T-helper 1 cell treated with Interleukin-12 subunit alpha and Interleukin-12 subunit beta and Interleukin-4 antibody, amounts not matched to agents 30 ng/mL and 1 ng/mL, for 36 hours (primary cell): Measurements from ENCODE around the gene SLC66A2. TPM values are rescaled to one million over a fixed set of nuclear protein-coding genes. Genes with fewer than 3 reads are reported as not detected.

ENCODE experiments used
- intact Hi-C: fragments of 100-400 bp; cut with micrococcal nuclease; formaldehyde crosslinking; loops from one replicate; pipeline ENCODE4 v1.15.1; 2024
- total RNA-seq: library from RNA; stranded (reverse); gene quantifications from 2 replicates; pipeline ENCODE4 v1.2.3, GENCODE V29; 2022

SLC66A2 gene
- total RNA-seq, 1 donor from 2014 or later, result 41.1 TPM

DNA sequence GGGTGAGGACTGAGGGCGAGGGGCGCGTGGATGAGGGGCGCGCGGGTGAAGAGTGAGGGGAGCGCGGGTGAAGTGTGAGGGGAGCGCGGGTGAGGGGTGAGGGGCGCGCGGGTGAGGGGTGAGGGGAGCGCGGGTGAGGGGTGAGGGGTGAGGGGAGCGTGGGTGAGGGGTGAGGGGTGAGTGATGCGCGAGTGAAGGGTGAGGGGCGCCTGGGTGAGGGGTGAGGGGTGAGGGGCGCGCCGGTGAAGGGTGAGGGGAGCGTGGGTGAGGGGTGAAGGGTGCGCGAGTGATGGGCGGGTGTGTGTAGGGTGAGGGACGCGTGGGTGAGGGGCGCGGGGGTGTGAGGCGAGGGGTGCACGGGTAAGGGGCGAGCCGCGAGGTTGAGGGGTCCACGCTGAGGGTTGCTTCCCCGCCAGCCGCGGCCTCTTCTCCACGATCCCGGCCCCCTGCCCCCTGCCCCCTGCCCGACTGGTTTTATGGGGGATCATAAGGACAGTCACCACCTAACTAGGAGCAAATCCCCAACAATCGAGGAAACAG lies 1.1 kb upstream of the SLC66A2 start:
- intact Hi-C loops, result loop anchor here (5.0 kb wide), 1 partner anchor 560 kb away; no protein-coding TSS in a partner anchor

DNA sequence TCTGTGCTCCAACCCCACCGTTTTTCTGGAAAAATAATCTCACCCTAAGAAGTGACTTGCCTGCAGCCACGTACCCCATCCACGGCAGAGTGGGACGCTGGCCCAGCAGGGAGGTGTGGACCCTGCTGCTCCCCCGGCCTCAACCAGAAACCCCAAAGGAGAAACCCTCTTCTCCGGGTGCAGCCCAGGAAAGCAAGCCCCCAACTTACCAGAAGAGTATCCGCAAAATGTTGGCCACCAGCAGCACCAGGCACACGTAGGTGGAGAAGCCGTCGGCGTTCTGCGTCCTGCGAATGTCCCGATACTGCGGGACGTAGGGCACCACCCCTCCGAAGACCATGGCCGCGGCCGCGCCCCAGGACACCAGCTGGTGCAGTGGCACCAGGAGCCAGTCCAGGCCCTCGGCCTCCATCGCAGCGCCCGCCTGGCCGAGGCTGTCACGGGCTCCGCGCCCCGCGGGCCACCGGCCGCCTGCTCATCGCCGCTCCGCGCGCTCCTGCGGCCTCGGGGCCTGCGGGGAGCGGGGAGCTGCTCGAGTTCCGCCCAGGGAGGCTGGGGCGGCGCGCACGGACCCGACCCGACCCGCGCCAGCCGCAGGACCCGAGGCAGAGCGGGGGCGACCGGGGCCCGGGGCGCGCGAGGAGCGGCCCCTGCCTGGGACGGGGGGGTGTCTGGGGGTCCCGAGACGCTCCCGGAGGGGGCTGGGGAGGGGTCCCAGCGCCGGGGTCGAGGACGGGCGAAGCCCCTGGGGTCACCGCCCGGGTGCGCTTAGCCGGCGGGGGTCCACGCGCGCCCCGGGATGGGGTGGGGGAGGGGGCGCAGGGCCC lies 725 bp downstream of the SLC66A2 start:
- intact Hi-C loops, result loop anchor here (1.0 to 5.0 kb wide), 9 partner anchors 10 to 558 kb away; partner anchors contain the start of genes ADNP2, CTDP1, HSBP1L1 and RBFA

DNA sequence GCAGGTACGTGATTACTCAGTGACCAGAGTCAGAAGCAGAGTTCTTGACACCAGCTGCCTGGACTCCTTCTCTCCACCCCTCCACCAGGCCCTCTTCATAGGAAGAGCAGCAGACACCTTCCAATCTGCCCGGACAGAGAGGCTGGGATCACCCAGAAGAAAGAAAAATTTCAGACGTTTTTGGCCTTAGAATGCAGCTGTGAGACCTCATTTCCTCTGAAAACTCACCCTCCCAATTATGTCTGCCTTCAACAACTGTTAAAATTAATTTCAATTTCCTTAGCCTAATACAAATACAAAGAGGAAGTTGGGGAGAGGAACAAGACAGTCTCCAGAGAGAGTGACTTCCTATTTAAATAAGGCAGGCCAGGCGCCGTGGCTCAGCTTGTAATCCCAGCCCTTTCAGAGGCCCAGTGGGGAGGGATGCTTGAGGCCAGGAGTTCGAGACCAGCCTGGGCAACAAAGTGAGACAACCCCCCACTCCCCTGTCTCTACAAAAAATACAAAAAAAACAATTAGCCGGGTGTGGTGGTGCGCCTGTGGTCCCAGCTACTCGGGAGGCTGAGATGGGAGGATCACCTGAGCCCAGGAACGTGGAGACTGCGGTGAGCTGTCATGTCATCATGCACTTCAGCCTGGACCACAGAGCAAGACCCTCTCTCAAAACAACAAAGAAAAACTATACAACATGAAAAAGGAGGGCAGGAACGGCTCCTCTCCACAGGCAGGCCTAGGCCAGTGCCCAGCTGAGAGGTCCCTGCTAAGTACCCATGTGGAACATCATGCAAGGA lies 1.6 kb downstream of the SLC66A2 start:
- intact Hi-C loops, result loop anchor here (2.0 to 5.0 kb wide), 4 partner anchors 159 to 558 kb away; partner anchors contain the start of gene ADNP2

DNA sequence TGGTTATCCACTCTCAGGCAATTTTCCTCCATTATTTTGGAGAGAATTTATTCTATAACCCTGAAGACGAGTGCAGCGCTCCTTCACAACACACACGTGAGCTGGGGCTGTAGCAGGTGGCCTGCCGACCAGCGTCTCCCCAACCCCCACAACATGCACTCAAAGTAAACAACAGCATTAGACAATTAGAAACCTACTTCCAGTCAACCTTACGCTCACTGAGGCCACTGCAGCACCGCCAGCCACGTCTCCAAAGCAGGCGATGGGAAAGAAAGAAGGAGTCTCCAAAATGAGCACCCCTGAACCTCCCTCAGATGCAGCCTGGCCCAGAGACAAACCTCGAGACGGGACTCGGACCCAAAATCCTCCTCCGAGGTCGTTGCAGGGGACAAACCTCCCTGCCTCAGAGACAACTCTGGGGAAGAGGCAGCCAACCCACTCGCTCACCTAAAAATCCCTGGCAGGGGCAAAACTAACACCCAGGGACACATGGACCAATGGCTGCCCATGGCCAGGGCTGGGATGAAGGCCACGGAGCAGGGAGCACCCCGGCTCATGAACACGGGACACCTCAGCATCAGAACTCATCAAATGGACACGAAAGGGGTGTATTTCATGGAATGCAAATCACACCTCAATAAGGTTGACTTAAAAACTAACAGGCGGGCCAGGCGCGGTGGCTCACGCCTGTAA lies 2.6 kb downstream of the SLC66A2 start:
- intact Hi-C loops, result no loop called here

DNA sequence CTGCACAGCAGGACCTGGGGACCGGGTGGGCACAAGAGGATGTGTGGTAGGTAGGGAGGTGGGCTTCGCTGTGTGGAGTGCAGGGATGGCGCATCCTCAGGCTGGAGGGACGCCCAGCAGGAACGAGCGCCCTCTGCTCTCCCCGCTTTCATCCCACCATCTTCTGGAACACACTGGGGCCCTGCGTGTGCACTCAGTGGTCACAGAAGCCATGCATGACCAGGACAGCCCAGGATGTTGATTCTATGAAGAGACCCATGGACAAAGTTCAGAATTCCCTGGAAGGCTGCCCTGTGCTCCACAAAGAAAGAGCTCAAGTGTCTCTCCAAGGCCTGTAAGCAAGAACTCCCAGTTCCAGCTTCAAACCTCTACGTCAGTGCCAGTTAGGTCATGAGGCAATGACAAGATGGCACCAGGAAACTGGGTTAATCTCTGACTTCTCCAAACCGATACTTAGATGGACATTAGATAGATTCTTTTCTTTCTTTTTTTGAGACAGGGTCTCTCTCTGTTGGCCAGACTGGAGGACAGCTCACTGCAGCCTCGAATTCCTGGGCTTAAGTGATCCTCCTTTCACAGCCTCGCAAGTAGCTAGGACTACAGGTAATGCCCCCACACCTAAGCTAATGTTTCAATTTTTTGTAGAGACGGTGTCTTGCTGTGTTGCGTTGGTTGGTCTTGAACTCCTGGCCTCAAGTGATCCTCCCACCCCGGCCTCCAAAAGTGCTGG lies 3.4 kb downstream of the SLC66A2 start:
- intact Hi-C loops, result no loop called here

DNA sequence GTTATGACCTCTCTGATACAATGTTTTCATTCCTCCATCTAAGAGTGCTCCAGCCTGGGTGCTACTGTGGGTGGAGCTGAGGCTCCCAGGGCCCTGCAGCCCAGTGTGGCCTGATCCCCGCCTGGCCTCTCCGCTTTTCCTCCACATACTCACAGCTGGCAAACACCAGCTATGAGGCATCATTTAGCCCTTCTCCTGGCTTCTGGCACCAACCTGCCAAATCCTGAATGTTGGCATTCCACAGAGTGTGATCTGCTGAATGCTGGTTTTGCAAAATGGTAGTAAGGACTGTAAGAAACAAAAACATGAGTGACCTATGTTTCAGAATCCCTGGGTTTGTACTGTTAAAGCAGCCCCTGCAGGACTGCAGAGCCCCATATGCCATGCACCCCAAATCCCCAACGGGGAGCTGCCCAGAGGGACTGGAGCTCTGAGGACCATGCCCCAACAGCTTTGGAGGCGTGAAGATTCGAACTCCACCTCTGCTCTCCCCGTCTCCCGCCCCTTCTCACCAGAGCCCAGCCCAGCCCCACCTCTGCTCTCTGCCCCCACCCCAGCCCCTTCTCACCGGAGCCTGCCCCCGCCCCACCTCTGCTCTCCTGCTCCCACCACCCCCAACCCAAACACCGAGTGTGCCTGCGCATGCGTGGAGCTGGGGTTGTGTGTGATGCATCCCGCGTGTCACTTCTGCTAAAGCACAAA lies 4.2 kb downstream of the SLC66A2 start:
- intact Hi-C loops, result no loop called here

DNA sequence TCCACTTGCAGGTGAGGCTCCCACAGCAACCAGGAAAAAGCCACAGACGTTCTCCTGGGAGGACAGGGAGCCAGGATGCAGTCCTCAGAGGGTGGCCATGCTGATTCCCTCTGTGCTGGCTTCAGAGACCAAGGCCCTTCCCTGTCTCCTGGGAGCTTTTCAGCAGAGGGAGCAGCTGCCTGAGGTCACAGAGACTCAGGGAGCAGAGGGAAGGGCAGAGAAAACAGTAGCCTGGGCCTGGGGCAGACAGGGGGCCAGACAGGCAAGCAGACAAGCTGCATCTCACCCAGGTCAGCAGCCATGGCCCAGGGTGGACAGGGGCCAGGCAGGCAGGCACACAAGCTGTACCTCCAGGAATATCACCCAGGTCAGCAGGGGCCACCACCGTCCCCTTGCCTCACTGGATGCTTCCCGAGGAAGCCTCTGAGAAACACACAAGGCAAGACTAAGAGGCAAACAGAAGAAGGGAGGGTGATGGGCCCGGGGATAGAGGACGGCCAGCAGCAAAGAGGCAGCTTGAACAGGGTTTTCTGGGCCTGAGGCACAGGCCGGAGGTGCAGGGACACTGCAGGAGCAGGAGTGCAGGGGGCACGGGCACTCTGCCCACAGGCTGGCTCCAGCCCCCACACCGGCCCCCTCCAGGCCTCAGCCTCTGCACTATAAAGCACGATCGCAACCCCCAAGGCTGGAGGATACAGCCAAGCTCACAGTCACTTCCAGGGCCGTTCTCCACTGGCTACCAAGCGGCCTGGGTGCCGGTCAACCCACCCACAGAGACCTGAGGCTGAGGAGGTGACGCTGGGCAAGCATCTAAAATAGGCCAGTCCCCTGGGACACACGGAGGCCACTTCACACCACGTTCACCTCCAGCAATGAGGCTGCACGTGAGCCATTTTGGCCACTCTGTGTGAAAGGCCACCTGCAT lies 6.1 kb downstream of the SLC66A2 start:
- intact Hi-C loops, result no loop called here

DNA sequence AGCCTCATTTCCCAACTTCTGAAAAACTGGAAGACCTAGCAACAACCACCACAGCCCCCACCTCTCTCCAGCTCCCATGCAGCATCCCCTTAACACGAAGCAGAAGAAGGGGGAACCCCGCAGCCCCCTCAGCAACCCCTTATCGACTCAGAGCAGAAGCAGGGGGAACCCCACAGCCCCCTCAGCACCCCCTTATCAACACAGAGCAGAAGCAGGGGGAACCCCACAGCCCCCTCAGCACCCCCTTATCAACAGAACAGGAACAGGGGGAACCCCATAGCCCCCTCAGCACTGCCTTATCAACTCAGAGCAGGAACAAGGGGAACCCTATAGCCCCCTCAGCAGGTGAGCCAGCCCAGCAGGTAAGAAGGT lies 6.7 kb downstream of the SLC66A2 start:
- intact Hi-C loops, result no loop called here

DNA sequence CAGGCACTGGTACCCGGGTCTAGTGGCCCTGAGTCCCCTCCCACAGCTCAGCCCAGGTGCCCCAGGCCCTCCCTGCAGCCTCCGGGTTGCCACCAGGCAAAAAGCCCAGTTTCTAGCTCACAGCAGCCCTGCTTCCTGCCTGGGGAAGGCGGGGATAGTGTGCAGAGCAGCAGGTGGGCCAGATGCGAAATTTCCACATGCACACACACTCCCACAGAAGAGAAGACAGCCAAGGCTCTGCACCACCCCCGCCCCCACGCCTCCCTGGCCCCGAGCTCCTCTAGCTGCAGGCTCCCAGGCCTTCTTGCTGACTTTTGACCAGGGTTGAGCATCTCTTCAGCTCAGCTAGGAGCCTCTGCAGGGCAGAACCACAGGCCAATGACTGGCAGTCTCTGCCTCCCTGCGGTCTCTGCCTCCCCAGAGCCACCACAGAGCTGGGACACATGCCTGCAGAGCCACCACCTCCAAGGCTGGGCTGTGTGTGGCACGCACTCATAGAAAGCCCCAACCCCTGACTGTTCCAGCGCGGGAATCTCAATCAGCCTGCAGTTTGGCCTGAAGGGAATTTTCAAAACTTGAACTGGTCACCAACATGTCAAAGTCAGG lies 7.2 kb downstream of the SLC66A2 start:
- intact Hi-C loops, result no loop called here

DNA sequence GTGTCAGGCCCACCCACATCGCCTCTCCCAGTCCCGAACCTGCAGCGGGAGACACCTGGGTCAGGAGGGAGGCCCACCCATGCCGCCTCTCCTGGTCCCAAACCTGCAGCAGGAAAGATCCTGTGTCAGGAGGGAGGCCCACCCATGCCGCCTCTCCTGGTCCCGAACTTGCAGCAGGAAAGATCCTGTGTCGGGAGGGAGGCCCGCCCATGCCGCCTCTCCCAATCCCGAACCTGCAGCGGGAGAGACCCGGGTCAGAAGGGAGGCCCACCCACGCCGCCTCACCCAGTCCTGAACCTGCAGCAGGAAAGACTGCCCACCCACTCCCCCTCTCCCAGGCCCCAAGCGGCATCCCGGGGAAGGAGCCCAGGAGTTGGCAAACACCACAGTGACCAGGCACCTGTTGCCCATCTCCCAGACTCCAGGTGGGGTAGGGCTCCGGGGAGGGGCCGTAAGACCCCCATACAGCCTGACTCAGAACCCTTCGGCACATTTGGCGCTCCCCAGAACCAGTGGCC lies 7.8 kb downstream of the SLC66A2 start:
- intact Hi-C loops, result no loop called here

DNA sequence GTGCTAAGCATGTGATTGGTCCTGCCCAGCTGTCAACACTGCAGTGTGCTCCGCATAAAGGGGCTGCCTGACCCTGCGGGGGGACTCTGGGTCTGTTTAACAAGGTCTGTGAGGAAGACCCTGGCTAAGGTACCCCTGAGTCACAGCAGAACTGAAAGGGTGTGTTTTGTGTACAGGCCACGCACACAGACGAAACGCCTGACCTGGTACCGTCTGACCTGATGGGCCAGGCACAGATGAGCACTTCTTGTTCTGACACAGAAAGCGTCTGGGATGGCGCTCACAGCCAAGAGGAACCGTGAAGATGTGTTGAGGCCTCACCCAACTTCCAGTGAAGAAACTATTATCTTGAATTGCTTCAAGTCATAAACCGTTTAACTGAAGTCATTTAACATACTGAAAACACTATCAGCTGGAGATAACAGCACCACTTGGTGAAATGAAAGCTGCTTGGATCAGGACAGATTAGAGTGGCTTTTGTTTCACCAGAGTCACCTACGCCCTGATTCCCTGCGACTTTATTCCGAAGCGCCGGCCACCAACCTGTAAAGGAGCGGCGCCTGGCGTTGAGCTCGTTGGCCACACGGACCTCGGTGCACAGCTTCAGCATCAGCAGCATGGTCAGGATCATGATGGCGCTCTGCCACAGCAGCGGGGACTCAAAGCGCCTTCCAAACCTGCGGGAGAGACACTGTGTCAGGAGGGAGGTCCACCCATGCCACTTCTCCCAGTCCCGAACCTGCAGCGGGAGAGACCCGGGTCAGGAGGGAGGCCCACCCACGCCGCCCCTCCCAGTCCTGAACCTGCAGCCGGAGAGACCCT lies 8.5 kb downstream of the SLC66A2 start:
- intact Hi-C loops, result no loop called here

DNA sequence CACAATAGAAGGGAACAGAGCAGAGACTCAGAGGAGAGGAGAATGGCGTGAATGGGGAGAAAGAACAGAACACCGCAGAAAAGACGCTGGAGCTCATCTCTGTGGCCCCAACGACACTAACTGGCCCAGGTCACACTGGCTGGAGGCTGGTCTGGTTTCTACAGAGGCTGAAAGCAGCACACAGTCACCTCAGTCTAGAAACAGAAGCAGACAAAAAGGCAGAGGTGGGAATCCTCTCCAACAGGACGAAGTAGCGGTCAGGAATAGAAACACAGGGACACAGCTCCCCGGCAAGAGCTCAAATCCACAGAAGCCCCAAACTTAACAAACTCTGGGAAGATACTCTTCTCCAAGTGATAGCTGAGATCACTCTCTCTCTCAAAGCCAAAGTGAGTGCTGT lies 9.2 kb downstream of the SLC66A2 start:
- intact Hi-C loops, result no loop called here

DNA sequence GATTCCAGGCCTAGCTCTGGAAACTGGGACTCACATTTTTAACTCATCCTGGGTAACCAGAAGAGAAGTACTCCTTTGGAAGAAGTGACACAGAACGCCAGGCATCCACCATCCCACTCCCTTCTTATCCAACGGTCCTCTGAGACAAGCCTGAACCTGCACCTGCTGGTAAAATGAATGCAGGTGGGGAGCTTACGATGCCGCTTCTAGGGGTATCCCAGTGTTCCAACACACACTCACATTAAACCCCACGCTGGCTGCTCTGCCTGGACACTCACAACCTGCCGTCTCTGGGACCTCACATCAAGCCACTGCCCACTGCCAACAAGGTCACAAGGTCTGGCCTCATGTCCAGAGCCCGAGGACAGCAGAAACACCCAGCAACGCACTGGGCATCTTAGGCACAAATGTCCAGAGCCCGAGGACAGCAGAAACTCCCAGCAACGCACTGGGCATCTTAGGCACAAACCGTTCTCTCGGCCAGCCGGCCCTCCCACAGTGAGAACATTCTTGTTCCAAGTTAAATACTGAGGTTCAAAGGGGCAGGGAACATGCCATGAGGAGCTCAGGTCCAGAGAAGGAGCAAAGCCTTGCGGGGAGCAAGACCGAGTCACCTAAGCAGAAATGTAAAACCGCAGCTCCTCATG lies 9.9 kb downstream of the SLC66A2 start:
- intact Hi-C loops, result no loop called here

DNA sequence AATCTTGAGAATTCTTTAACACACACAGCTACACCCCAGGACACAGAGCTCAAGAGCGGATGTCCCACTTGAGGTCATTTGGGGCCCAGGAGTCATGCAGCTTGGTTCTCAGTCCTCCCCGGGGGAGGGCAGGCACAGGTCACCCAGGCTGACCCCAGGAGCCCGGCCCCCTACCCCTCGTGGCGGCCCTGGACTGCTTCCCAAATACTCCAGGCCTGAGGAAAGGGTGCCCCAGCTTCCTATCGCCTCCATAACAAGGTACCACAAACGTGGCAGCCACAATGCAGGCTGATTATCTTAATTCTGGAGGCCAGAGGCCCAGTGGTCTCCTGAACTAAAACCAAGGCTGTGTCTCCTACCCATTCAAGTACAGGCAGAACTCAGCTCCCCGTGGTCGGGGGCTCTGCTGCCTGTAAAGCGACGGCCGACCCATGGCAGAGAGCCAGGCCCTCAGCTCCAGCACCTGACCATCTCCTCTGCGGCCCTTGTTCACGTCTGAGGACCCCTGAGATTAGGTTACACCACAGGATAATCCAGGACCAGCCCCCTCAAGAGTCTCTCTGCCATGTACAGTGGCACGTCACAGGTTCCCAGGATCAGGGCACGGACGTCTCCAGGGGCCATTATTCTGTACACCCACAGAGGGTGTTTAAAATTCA lies 10.5 kb downstream of the SLC66A2 start:
- intact Hi-C loops, result no loop called here

DNA sequence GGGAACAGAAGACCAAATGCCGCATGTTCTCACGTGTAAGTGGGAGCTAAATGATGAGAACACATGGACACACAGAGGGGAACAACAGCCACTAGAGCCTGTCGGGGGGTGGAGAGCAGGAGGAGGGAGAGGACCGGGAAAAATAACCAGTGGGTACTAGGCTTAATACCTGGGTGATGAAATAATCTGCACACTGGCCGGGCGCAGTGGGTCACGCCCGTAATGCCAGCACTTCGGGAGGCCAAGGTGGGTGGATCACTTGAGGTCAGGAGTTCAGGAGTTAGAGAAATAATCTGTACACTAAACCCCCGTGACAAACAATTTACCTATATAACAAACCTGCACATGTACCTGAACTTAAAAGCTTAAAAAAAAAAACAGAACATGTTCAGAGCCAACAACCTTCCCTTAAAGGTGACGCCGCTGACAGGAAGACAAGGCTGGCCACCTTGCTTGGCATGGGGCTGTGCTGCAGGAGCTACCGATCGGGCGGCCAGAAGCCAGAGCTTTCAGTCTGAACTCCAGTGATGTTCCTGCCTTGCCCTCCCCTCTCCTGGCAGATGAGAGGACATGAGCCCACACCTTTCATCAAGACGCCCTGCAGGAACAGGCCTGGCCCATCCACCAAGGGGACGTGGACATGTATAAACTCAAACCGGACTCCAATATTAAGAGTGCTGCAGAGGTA lies 11.2 kb downstream of the SLC66A2 start:
- intact Hi-C loops, result no loop called here

DNA sequence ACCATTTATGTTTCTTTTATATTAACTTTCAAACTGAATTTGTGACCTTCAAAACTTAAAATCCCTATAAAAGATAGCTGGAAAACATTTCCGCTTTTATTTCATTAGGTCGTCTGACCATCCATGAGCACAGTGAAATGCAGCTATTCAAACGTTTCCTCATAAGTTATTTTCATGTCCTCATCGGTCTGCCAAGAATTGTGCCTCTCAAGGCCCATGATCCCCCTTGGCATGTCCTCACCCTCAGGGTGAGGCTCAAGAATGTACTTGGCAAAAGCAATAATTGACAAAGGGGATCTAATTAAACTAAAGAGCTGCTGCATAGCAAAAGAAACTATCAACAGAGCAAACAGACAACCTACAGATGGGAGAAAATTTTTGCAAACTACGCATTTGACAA lies 12.4 kb downstream of the SLC66A2 start:
- intact Hi-C loops, result no loop called here
